T follicular helper cell (primary cell): ENCODE measurements around the gene UBE2Q2.
"Not testable (repeated sequence)": the region's sequence is repeated elsewhere in the genome, so short reads cannot be mapped to it uniquely, and the experiment has no call there.

Source experiments
- DNase-seq: peaks from one replicate; pipeline ENCODE4 v3.0.0-alpha.2; 2020; ENCODE audit warnings: low read depth

UBE2Q2 gene

DNA sequence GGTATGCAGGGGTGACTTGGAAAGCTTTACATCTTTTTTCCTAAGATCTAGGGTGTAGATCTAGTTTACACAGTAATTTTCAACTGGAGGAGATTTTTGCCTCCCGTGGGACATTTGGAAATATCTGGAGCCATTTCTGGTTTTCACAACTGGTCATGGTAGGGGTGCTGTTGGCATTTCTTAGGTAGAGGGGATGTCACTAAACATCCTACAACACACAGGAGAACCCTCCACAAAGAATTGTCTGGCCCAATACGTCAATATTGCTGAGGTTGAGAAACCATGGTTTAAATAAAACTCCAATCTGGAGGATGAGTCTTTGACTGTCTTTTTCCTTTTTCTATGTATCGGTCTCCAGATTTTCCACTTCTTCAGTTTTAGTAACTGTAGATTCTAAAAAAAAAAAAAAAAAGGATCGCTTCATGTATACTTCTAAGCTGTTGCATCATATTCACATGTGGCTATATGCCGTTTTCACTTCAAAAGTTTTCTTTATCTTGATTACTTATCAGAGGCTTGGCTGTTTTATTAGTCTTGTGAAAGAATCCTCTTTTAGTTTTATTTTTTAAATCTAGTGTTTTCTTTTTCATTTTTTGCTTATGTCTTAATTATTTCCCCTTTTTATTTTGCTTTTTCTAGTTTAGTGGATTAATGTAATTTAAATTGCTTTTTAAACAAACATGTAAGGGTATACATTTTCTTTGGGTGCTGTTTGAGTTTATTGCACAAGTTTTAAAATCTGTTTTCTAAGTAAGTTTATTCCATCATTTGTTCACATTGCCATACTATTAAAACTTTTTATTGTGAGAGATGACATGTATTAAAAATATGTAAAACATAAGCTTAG lies 21.2 kb downstream of the UBE2Q2 start:
- no peak for DNase-seq

DNA sequence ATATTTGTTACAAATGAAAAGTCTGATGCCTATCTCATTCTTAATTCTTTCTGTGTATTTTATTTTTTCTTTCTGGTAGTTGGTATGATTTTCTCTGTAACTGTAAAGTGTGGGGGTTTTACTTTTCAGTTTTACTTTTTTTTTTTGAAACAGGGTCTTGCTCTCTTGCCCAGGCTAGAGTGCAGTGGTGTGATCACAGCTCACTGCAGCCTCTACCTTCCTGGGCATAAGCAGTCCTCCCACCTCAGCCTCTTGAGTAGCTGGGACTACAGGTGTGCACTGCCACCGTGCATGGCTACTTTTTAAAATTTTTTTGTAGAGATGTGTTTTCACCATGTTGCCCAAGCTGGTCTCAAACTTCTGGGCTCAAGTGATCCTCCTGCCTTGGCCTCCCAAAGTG lies 22.8 kb downstream of the UBE2Q2 start:
- DNase-seq = not testable (repeated sequence)

DNA sequence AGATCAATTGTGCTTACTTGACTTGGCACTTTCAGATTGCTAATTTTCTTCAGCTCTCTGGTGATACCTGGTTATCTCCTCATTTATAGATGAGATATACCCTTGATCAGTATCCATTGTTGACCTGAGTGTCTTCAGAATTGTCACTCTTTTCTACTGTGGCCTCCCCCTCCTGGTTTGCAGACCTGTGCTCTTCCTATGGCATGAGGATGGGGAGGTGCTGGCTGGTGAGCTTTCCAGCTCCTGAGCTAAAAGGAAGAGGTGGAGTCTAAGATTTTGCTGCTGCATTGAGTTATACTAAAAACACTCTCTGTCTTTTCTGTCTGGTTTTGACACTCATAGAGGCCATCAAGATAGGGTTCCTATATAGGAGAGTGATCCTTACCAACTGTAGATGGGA lies 23.7 kb downstream of the UBE2Q2 start:
- DNase-seq = no peak

DNA sequence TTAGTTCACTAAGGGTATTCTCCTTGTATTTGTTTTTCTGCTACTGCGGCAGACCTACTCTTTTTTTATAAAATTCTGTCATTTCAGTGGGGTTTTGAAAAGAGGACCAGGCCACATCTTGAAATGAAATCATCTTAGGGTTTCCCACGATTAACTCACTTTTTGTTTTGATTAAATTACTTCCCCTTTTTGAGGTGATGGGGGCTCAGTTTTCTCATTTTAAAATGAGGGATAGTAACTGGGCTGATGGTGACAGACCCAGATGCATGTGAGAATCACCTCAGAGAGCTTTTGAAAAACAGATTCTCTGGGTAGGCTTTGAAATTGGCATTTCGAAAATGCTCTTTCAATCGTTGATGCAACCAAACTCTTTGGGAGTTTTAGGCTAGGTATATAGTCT lies 24.2 kb downstream of the UBE2Q2 start:
- DNase-seq = no peak

DNA sequence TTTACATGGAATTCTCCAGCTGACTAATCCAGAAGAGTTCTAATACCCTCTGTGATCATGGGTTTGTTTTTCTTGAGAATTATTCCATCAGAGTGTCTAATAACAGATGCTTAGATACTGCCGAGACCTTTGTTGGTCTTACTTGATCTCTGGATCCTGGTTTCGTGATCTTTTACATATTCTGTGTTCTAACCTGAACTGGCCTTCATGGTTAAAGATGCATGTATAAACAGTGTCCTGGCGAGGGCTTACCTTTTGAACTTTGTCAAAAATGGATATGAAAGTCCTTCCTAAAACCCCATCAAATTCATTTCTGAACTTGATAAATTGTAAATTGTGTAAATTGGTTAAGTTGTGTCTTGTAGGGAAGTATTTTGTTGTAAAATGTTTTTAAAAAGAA lies 24.8 kb downstream of the UBE2Q2 start:
- DNase-seq = no peak

DNA sequence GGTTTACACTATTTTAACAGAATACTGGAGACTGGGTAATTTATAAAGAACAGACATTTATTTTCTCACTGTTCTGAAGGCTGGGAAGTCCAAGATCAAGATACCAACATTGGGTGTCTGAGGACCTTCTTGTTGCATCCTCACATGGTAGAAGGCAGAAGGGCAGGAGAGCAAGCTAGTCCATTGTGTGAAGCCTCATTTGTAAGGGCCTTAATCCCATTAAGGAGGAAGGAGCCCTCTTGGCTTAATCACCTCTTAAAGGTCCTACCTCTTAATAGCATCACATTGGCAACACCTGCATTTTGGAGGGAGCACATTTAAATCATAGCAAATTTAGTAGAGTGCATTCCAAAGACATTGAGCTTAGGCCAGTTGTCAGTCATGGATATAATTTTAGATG lies 26.2 kb downstream of the UBE2Q2 start:
- no peak for DNase-seq

DNA sequence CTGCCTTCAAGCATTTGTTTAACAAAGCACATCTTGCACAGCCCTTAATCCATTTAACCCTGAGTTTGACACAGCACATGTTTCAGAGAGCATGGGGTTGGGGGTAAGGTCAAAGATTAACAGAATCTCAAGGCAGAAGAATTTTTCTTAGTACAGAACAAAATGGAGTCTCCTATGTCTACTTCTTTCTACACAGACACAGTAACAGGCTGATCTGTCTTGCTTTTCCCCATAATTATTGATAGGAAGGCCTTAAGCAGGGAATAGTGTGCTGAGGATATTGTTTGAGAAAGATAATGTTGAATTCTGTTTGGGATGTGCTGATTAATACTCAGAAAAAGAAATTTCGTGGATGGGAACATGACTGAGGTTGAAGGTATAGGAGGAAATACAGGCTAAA lies 28.3 kb downstream of the UBE2Q2 start:
- not testable (repeated sequence) for DNase-seq

DNA sequence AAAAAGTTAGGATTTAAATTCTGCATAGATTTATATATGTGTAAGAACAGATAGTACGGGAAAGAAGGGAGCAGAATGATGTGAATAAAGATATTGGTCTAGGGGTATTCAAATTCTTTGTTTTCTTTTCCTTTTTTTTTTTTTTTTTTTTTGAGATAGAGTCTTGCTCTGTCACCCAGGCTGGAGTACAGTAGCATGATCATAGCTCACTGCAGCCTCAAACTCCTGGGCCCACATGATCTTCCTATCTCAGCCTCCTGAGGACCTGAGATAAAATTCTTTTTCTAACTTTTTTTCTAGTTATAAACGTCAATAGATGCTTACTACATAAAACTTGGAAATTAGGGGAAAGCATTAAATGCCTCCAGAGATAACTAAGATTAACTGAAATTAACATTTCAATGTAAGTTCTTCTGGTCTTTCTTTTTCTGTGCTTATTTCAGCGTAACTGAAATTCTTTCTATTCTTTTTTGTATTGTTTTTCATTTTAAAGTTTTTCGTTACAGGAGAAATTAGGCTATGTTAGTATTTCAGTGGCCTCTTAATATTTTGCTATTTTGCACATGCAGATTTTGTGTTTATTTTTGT lies 29.2 kb downstream of the UBE2Q2 start:
- DNase-seq = no peak

DNA sequence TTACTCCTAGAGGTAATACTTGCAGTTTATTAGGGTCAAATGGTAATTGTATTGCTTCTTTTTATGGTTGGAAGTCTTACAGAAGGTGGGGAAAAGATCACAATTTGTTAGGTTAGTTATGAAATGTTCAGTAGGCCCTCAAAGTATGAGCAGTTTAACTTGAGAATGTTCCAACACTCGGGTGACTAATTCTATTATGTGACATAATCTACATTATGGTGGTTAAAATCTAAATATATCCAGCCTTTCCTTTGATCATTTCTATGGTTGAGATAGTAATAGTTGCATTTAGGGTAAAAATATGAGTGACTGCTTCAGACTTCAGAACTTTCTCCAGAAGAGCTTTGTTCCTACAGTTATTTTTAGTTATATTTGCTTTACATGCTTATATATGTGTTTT lies 40.8 kb downstream of the UBE2Q2 start:
- no peak for DNase-seq

DNA sequence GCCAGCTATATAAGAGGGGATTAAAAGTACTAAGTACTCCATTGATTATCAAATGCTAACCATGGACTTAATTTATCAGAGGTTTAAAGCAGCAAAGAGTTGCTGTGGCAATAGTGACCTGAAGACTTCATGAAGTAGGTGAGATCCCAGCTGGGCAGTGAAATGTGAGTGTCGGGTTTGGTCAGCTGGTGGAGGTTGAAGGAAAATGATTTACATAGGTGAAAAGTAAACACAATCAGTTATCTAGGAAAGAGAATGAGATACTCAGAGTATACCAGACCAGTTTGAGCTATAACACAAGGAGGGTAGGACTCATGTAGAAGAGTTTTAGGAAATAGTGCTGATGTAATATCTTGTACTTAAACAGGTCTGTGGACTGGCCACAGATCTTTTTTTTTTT lies 43.9 kb downstream of the UBE2Q2 start:
- no peak for DNase-seq

DNA sequence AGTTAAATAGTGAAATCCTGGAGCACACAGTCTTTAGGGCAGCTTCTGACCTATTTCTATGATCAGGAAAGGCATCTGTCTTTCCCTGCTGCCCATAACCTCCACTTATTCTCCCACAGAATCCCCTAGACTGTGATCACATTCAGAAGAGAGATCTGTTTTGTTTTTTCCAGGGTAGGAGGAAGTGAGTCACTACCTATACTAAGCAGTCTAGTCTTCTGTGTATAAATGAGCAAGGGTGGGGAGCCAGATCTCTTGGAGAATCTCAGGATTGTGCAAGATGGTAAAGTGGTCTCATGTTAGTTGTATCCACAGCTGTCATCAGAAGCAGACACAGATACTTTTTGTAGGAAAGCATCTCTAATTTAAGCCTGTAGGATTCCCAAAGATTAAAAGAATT lies 48.6 kb downstream of the UBE2Q2 start:
- no peak for DNase-seq

DNA sequence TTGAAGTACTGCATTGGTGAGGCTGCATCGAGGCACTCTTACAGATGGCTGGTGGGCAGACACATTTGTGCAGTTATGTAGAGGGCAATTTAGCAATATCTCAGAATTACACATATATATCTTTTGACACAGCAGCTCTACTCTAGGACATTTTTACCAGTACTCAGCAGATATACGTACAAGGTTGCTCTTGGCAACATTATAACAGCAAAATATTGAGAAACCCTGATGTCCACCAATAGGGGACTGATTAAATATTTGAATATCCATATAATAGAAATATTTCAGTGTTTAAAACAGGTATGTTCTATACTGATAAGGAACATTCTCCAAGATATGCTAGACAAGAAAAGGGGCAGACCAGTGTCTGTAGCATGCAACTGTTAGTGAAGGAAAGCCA lies 52.5 kb downstream of the UBE2Q2 start:
- no peak for DNase-seq

DNA sequence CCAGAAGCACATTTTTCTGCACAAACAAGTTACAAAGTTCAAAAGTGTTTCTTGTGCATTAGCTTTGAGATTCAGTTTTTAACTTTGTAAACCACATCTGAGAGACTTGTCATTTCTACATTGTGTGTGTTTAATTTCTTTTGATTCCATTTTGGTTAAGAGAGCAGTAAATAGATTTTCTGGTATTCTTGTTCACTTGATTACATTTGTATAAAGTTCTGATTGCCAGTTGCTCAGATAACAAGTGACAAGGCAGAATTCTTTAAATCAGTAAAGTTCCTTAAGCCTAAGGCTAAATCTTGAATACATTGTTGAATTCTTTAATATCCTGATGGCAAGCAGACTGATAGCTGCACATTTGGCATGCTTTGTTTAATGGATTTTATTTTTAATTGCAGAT lies 57.3 kb downstream of the UBE2Q2 start:
- DNase-seq = no peak

DNA sequence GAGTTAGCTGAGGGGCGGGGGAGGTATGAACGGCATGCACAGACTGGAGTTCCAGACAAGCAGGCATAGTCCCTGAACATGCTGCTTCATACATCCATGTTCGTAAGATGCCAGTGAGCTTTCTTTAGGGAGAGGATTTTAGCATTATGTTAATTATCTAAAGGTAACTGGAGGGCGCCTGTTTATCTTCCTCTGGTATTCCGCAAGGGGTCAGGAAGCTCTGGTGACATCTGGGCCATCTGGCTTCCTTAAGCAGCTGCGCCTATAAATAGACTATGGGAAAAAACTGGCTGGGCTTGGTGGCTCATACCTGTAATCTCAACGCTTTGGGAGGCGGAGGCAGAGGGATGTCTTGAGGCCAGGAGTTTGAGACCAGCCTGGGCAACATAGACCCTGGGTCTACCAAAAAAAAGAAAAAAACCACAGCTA lies 58.9 kb downstream of the UBE2Q2 start:
- DNase-seq = no peak

DNA sequence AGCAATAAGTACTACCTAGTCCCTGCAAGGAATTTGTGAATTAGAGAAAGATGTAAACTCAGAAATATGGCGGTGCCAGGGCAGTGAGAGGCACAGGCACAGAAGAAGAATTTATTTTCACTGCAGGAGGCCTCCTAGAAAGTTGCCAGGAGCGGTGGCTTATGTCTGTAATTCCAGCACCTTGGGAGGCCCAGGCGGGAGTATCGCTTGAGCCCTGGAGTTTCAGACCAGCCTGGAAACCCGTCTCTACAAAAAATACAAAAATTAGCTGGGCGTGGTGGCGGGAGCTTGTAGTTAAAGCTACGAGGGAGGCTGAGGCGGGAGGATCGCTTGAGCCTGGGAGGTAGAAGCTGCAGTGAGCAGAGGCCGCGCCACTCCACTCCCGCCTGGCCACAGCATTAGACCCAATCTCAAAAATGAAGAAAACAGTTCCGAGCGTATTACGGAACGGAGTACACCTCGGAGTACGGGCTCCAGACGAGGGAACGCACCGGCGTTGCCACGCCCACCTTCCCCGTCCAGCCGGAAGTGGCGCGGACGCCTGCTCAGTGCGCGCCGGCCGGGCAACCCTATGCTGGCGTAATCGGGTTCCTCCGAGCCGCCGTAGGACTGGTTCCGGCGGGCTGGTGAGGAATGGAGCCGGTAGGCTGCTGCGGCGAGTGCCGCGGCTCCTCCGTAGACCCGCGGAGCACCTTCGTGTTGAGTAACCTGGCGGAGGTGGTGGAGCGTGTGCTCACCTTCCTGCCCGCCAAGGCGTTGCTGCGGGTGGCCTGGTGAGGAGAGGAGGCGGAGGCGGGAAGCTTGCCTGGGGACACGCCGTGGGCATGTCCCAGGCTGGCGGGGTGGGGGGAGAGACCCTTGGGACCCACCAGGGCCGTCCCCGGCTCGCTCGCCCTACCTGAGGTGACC lies 60.3 kb downstream of the UBE2Q2 start, which contains the start of gene FBXO22:
Gene FBXO22, plus strand, starts transcription at position 548 of the 909 bp plus-strand sequence. Its CDS starts 86 bp downstream, at position 634.
- peak; percentile 79 for DNase-seq

DNA sequence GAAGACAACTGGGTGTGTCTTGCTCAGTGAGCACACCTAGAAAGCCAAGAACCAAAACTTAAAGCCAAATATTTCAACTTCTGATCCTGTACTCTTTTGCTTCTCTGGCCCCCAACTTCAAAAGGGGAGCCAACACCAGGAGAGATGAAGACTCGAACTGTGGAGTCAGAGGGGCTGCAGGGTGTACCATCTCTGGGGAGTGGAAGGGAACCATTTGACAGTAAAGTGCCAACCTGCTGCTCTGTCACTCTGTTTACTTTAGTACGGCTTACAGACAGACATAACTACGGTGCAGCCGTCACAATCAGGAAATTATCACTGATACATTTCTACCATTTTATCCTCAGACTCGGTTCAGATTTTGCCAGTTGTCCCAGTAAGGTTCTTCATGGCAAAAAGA lies 62.0 kb downstream of the UBE2Q2 start:
- DNase-seq = no peak

DNA sequence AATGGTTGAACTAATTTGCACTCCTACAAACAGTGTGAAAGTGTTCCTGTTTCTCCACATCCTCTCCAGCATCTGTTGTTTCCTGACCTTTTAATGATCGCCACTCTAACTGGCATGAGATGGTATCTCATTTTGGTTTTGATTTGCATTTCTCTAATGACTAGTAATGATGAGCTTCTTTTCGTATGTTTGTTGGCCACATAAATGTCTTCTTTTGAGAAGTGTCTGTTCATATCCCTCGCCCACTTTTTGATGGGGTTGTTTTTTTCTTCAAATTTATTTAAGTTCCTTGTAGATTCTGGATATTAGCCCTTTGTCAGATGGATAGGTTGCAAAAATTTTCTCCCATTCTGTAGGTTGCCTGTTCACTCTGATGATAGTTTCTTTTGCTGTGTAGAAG lies 67.1 kb downstream of the UBE2Q2 start:
- not testable (repeated sequence) for DNase-seq

DNA sequence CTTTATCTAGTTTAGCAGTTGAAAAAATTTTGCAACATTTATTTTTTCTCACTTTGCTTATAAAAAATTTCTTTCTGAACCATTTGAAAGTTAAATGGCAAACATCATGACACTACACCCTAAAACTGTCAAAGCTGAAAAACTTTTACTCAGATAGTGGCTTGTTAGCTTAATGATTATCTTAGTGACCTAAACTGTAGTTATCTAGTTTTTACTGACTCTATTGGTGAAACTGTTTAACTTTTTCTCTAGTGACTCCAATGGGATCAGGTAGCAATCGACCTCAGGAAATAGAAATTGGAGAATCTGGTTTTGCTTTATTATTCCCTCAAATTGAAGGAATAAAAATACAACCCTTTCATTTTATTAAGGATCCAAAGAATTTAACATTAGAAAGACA lies 73.7 kb downstream of the UBE2Q2 start:
- no peak for DNase-seq

DNA sequence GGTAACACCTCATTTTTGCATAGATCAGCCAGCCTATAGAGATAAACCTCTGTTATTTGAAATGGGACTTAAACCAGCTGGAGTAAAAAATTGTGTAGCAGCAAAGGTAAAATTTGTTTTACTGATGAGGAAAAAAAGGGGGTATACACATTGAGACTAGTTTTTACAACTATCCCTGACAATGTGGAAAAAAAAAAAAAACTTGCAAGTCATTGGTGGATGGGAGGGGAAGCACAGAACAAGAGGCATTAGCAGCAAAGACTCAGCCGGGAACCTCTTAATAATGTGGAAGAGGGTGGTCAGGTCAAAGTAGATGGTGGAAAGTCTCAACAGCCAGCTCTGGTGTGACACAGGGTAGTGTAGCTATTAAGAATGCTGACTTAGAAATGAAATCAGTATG lies 74.9 kb downstream of the UBE2Q2 start:
- no peak for DNase-seq

DNA sequence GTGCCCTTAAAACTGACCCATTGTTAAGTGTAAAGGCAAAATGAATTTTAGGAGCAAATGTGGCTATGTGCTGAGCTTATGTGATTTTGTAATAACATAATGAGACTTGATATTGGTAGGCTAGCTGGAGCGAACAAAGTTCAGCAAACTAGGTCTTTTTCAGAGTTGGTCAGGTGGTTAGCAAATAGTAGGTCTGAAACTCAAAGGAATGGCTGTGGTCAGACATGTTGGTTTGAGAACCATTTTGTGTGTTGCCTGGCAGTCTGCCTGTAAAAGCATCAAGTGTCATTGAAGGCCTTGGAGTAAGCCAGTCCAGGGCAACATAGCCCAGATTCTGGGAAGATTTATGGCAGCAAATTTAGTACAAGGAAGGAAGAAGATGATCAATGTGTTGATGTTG lies 76.8 kb downstream of the UBE2Q2 start:
- no peak for DNase-seq

DNA sequence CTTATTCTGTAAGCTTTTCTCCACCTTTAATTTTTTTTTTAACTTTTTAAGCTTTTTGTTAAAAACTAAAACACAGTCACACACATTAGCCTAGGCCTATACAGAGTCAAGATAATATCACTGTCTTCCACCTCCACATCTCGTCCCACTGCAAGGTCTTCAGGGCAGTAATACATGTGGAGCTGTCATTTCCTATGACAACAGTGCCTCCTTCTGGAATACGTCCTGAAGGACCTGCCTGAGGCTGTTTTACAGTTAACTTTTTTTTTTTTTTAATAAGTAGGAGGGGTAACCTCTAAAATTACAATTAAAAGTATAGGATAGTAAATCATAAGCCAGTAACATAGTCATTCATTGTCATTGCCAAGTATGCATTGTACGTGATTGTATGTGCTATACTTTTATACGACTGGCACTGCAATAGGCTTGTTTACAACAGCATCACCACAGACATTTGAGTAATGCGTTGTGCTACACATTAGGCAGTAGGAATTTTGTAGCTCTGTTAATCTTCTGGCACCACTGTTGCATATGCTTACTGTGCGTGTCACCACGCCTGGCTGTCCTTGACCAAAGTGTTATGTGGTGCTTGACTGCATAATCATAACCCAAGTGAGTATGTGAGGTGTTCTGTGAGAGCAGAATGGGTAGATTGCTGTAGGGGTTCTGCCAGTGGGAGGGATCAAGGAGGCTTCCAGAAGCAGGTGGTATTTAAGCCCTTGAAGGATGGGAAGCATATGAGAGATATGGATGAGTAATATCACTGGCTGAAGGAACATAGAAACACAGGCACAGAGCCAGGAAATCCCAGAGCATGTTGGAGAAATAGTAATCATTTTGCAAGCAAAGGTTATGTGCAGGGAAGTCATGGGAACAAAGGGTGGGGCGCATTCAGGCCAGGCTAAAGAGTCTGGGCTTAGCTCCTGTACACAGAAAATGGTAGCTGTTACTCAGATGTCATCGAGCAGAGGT lies 78.8 kb downstream of the UBE2Q2 start:
- DNase-seq = no peak
